ENCODE measurements around the gene HEMGN. TPM values are rescaled to one million over a fixed set of nuclear protein-coding genes. Genes with fewer than 3 reads are reported as not detected.
"Not testable (repeated sequence)": the region's sequence is repeated elsewhere in the genome, so short reads cannot be mapped to it uniquely, and the experiment has no call there.

HEMGN gene
- total RNA-seq, 1 donor from 2014 or later: not detected

DNA sequence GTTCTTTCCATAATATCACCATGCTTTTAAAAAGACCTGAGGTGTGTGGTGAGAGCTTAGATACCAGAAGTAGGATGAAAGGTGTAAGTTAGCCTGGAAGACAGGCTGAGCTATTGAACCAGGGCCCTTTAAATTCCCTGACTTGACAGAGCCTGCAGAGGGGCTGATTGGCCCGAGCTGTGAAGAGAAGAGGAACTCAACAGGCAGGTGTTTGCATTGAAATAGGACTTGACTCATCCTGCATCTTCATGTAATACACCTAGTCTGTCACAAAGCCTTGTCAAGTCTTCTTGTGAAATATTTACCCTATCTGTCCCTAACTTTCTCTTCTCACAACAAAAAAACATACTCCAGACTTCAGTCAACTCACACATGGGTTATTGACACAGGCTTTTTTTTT lies 28.5 kb upstream of the HEMGN start:
- DNase-seq (ENCODE audit: low spot score): no peak

GRCh38 chr9:97964901-97965300 lies 26.9 kb upstream of the HEMGN start:
- DNase-seq (ENCODE audit: low spot score): no peak

GRCh38 chr9:97963232-97963631 lies 25.3 kb upstream of the HEMGN start:
- no peak for DNase-seq (ENCODE audit: low spot score)

DNA sequence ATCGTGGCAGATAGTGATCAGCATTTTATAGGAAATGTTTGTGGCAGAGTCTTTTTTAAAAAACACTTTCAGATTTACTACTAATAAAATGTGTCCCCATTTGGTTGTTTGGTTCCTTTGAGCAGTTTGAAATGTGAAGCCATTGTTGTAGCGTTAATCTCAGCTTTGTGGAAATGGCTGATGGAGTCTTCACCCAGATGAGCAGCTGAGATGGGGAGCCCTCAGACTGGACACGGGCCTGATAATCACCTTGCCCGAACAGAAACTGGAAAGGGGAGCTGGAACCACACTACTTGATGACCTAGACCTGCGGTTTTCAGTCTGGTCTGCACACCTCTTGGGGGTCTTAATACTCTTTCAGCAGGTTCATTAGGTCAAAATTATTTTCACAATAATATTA lies 24.6 kb upstream of the HEMGN start:
- DNase-seq (ENCODE audit: low spot score): no peak

- DNase-seq (ENCODE audit: low spot score): no peak
Observed at GRCh38 chr9:97962136-97962535, 24.2 kb upstream of the HEMGN start.

DNA sequence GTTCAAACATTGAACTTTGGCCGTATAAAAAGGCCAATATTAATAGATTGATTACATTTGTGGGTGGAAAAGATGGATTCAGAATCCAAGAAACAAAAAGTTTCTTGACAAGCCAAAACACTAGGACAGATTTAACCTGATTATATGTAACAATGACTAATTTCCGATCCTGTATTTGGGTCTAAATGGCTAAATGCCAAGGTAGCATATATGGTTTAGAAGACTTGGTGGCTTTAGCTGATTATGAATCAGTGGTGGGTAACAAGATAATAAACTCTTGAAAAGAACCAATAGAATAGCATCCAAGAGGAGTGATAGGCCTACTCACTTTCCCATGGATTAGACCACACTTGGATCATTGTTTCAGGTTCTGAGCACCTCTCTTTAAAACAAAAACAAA lies 23.4 kb upstream of the HEMGN start:
- no peak for DNase-seq (ENCODE audit: low spot score)

GRCh38 chr9:97960678-97961328 lies 22.8 kb upstream of the HEMGN start:
- DNase-seq (ENCODE audit: low spot score): not testable (repeated sequence)

DNA sequence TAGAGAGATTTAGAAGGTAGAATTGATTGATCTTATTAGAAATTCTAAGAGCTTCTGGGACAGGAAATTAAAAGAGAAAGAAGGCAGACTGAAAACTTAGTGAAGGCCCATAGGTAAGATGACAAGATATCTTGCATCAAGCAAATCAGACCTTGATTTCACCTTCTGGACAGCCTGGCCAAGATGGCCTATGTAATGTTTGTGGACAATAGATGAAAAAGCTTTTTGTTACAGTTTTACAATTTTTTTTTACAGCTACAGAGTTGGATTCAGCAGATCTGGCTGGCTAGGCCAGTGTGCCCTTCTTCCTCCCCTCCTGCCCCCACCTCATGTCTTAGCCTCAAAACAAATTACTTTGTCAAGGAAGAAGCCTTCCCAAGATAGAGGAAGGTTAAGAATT lies 21.6 kb upstream of the HEMGN start:
- no peak for DNase-seq (ENCODE audit: low spot score)

DNA sequence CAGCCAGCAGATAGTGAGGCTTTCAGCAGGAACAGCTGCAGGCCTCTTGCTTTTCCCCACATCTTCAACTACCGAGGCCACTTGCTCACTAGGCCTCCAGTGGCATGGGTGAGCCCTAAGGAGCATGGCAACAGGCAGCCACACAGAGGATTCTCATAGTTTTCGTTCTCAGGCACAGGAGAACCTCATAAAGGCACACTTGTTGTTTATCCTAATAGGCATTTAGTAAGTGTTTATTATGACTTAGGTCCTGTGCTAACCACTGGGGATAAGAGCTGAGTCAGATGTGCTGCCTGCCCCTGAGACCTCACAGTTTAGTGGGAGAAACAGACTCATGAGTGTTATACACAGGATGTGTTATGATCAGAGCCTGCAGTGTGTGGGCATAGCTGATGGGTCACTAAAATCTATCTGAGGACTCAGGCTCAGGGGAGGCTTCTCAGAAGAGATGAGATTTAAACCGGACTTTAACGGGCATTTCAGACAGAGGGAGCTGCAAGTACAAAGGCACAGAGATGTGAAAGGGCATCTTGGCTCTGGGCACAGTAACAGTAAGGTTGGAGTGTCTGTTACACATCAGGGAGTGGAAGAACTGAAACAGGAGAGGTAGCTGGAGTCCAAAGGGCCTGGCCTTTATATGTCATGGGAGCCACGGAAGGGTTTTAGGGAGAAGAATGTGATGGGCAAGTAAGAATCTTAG lies 21.0 kb upstream of the HEMGN start:
- DNase-seq (ENCODE audit: low spot score): no peak

- DNase-seq (ENCODE audit: low spot score): no peak
Observed at GRCh38 chr9:97956331-97956730, 18.4 kb upstream of the HEMGN start.

DNA sequence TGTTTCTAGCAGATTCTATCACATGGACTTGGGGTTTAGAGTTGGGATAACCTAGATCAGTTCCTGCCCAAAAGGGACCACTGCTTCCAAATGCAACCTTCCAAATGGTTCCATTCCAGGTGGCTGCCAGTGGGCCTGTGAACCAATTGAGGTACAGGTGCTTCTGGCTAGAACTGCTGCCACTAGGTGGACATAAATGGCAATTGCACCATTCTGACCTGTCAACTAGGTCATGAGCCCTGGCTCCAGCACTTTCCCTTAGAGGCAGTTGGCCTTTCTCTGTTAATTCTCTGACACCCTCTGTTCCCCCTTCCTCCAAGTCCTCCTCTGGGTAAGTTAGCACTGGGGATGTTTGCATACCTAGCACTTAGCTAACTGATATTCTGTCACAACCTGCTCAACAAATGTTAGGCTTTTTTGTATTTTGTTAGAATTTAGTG lies 16.6 kb upstream of the HEMGN start:
- DNase-seq (ENCODE audit: low spot score): no peak

DNA sequence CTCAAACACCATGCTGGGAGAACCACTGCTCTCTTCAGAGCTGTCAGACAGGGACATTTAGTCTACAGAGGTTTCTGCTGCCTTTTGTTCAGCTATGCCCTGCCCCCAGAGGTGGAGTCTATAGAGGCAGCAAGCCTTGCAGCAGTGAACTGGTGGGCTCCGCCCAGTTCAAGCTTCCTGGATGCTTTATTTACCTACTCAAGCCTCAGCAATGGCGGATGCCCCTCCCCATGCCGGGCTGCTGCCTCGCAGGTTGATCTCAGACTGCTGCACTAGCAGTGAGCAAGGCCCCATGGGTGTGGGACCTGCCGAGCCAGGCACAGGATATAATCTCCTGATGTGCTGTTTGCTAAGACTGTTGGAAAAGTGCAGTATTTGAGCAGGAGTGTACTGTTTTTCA lies 12.9 kb upstream of the HEMGN start:
- not testable (repeated sequence) for DNase-seq (ENCODE audit: low spot score)

DNA sequence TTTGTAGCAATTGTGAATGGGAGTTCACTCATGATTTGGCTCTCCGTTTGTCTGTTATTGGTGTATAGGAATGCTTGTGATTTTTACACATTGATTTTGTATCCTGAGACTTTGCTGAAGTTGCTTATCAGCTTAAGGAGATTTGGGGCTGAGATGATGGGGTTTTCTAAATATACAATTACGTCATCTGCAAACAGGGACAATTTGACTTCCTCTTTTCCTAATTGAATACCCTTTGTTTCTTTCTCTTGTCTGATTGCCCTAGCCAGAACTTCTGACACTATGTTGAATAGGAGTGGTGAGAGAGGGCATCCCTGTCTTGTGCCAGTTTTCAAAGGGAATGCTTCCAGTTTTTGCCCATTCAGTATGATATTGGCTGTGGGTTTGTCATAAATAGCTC lies 9.1 kb upstream of the HEMGN start:
- DNase-seq (ENCODE audit: low spot score): not testable (repeated sequence)

GRCh38 chr9:97945470-97945869 lies 7.5 kb upstream of the HEMGN start:
- not testable (repeated sequence) for DNase-seq (ENCODE audit: low spot score)

DNA sequence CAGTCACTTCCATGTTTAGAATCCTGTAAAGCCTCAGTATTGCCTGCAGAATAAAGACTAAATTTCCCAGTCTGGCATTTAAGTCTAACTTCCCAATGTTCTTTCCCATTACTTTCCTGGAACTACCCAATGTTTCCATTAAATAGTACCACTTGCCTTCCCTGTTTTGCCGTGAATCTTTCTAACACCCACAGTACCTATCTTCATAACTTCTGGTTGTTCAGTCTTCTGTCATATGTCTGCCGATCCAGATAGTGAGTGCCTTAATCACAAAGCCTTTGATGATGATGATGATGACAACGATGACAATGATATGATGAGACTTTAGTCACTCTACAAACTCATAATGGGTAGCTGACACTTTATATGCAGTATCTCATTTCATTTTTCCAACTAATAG lies 6.6 kb upstream of the HEMGN start:
- DNase-seq (ENCODE audit: low spot score): no peak

- no peak for DNase-seq (ENCODE audit: low spot score)
Observed at GRCh38 chr9:97943308-97943855, 5.4 kb upstream of the HEMGN start.

- no peak for DNase-seq (ENCODE audit: low spot score)
Observed at GRCh38 chr9:97941323-97941722, 3.4 kb upstream of the HEMGN start.

DNA sequence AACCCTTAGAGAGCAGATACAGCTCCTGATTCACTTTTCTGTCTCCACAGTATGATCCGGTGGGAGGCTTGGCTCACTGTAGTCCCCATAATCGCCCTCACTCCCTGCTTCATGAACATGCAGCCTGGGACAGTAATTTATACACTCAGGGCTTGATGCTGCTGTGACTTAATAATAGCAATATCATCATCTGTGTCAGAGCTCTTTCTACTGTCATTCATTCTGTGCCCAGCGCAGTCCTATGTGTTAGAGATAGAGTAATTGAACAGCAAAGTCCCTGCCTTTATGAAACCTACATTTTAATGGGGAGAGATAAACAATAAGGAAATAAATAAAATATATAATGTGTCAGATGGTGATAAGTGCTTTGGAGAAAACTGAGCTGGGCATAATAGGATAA lies 2.8 kb upstream of the HEMGN start:
- DNase-seq (ENCODE audit: low spot score): no peak

DNA sequence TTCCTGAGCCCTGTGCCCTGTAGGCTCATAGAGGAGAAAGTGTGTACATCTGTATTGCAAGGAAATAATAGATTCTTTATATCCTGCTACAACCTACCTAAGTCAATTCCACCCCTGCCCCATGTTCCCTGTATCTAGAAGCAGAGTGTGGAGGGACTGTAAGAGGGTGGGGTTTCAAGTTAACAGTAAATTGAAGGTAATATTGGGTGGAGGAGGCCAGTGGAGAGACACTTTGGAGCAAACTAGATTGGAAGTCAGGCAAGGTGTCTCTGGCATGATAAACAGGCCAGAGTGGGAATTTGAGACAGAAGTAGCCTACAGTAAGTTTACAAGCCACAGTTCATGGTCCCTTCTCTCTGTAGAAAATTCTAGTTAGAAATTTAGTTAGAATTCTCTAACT lies 2.3 kb upstream of the HEMGN start:
- DNase-seq (ENCODE audit: low spot score): no peak

GRCh38 chr9:97936998-97937397 lies 974 bp downstream of the HEMGN start:
- DNase-seq (ENCODE audit: low spot score): no peak

GRCh38 chr9:97935276-97935675 lies 2.7 kb downstream of the HEMGN start:
- DNase-seq (ENCODE audit: low spot score): no peak

- no peak for DNase-seq (ENCODE audit: low spot score)
Observed at GRCh38 chr9:97934321-97935115, 3.5 kb downstream of the HEMGN start.

Data from mesenteric fat pad (tissue), 1 donor.